ENCODE results near the gene ANXA11. TPM values are rescaled to one million over a fixed set of nuclear protein-coding genes. Genes with fewer than 3 reads are reported as not detected.

Gene ANXA11
- total RNA-seq, 1 experiment from 2014 or later: 434 TPM

DNA sequence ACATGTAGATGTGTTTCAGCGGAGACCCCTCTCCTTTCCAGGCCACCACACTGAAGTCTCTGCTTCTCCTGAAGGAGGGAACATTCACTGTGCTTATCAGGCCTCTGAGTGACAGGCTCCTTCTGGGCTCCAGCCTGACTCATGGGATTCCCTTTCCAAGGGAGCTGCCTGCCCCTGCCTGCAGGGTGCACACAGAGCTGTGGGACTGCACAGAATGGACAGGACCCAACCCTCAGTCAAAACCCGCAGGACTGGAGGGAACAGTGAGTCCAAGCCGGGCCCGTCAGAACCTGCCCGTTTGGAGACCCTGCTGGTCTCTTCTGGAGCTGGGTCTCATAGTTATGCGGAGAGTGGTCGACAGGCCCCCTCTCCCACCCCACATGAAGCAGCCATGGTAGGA is 40.2 kb downstream of the ANXA11 start:
- Histone ChIP-seq H3K27ac (ENCODE audit: low read length) (peak overlapping the region; percentile 78), H4K20me1 (ENCODE audit: low read length) (peaks cover 15% of the 10 kb centered on the region), H3K9ac (ENCODE audit: low read length) (peak overlapping the region; percentile 61; the same call in 1 of the 2 replicates), H3K4me2 (ENCODE audit: low read length) (peak overlapping the region; percentile 58), H3K4me3 (ENCODE audit: low read length) (no peak overlapping the region), H3K27me3 (ENCODE audit: low read length) (no peaks in the 10 kb centered on the region), H3K36me3 (ENCODE audit: low read depth, low read length) (peaks cover 72% of the 10 kb centered on the region), H3K4me1 (ENCODE audit: insufficient read depth, low read length) (peaks cover 46% of the 10 kb centered on the region), H3F3A (ENCODE audit: low read length, unreplicated experiment) (peaks cover 8% of the 10 kb centered on the region), H3K9me2 (replicated peaks; ENCODE audit: low read length) (no peaks in the 10 kb centered on the region), H3K79me2 (ENCODE audit: low read length) (peaks cover 42% of the 10 kb centered on the region), H2AFZ (ENCODE audit: low read length) (no peak overlapping the region), H3K9me3 (ENCODE audit: low read length) (no peaks in the 10 kb centered on the region)
- intact Hi-C loops (cut with micrococcal nuclease): no loop called here
- ChIA-PET CTCF (interaction anchor here (0.5 to 2.0 kb wide), 8 partner anchors 21 to 774 kb away, joined by 3 to 12 read pairs (median 4); no protein-coding TSS in a partner anchor), POLR2A (ENCODE audit: unreplicated experiment) (interaction anchor here (0.5 to 1.6 kb wide), 4 partner anchors 32 to 43 kb away, joined by 3 to 9 read pairs (median 6); no protein-coding TSS in a partner anchor)
- peak; percentile 93 for DNase-seq
- peak; percentile 44 for ATAC-seq
- TF ChIP-seq, protein P1, sequence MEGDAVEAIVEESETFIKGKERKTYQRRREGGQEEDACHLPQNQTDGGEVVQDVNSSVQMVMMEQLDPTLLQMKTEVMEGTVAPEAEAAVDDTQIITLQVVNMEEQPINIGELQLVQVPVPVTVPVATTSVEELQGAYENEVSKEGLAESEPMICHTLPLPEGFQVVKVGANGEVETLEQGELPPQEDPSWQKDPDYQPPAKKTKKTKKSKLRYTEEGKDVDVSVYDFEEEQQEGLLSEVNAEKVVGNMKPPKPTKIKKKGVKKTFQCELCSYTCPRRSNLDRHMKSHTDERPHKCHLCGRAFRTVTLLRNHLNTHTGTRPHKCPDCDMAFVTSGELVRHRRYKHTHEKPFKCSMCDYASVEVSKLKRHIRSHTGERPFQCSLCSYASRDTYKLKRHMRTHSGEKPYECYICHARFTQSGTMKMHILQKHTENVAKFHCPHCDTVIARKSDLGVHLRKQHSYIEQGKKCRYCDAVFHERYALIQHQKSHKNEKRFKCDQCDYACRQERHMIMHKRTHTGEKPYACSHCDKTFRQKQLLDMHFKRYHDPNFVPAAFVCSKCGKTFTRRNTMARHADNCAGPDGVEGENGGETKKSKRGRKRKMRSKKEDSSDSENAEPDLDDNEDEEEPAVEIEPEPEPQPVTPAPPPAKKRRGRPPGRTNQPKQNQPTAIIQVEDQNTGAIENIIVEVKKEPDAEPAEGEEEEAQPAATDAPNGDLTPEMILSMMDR (conservative IDR thresholded peaks at IDR 0.05; ENCODE audit: low read depth, low read length): peak; percentile 65
- no peak for TF ChIP-seq EZH2phosphoT487 (IDR thresholded peaks at IDR 0.05; ENCODE audit: borderline replicate concordance, low read length)
- no TSS peak for BruUV-seq (replicated peaks)

DNA sequence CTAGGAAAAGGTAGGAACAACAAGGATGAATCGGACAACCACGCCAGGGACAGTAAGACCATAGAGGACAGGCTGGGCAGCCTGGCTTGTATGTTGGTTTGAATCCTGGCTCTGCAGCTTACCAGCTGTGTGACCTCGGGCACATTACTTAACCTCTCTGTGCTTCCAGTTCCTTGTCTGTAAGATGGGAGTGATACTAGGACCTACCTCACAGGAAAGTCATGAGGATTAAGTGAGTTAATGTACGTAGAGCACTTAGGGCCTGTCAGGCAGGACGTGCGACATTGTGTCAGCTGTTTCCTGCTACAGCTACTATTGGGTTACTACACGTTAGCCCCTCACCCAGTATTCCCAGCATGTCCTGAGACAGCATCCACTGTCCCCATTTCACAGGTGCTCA is 40.7 kb downstream of the ANXA11 start:
- Histone ChIP-seq H2AFZ (ENCODE audit: low read length) (no peak overlapping the region), H4K20me1 (ENCODE audit: low read length) (peaks cover 10% of the 10 kb centered on the region), H3K36me3 (ENCODE audit: low read depth, low read length) (peaks cover 74% of the 10 kb centered on the region), H3K79me2 (ENCODE audit: low read length) (peaks cover 36% of the 10 kb centered on the region), H3K4me2 (ENCODE audit: low read length) (peak overlapping the region; percentile 58), H3K4me3 (ENCODE audit: low read length) (peak overlapping the region; percentile 23), H3K9me2 (replicated peaks; ENCODE audit: low read length) (no peaks in the 10 kb centered on the region), H3K9me3 (ENCODE audit: low read length) (no peaks in the 10 kb centered on the region), H3F3A (ENCODE audit: low read length, unreplicated experiment) (peaks cover 8% of the 10 kb centered on the region), H3K27ac (ENCODE audit: low read length) (peak overlapping the region; percentile 78), H3K4me1 (ENCODE audit: insufficient read depth, low read length) (peaks cover 47% of the 10 kb centered on the region), H3K9ac (ENCODE audit: low read length) (peak overlapping the region; percentile 61), H3K27me3 (ENCODE audit: low read length) (no peaks in the 10 kb centered on the region)
- DNase-seq (no peak), ATAC-seq (no peak)
- intact Hi-C loops (cut with micrococcal nuclease): loop anchor here (1.0 kb wide), 2 partner anchors 18 to 32 kb away; no protein-coding TSS in a partner anchor
- no peak for TF ChIP-seq EZH2phosphoT487 (IDR thresholded peaks at IDR 0.05; ENCODE audit: borderline replicate concordance, low read length)
- no peak for TF ChIP-seq EZH2 (IDR thresholded peaks at IDR 0.05; ENCODE audit: low read length, unreplicated experiment)
- BruUV-seq (replicated peaks): TSS peak; percentile 97
- ChIA-PET POLR2A (ENCODE audit: unreplicated experiment) (interaction anchor here (0.6 to 1.6 kb wide), 3 partner anchors 39 to 43 kb away, joined by 3 to 9 read pairs (median 7); no protein-coding TSS in a partner anchor), CTCF (interaction anchor here (0.7 to 2.0 kb wide), 4 partner anchors 20 to 773 kb away, joined by 3 to 12 read pairs (median 4); no protein-coding TSS in a partner anchor)

DNA sequence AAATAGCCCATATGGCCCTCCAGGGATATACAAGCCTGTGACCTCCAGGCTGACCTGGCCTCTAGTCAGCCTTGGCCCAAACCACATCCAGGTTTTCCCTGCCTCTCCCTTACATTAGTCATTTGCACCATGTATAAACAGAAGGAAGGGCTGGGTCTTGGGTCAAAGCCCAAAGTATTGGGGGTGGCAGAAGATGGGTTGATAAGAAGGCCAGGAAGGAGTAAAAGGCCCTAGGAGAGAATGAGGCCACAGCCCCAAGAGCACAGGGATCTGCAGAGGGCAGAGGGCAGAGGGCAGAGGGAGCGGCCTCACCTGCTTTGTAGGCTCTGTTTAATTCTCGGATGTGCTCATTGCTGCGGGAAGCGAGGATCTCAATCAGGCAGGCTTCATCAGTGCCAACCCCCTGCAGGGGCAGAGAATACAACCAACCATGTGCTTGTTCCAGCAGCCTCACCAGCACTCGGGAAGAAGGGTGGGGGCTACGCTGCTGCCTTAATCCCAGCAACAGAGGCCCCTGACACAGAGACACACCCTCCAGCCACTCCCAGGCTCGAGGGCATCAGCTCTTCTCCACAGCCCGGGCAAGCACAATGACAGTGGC is 41.5 kb downstream of the ANXA11 start:
- ChIA-PET CTCF (interaction anchor here (2.0 kb wide), 1 partner anchor 19 kb away, joined by 12 read pairs; no protein-coding TSS in a partner anchor), POLR2A (ENCODE audit: unreplicated experiment) (no interaction called here)
- no peak overlapping the region for H2AFZ ChIP-seq (ENCODE audit: low read length)
- no peaks in the 10 kb centered on the region for H3K9me3 ChIP-seq (ENCODE audit: low read length)
- peak overlapping the region; percentile 78 for H3K27ac ChIP-seq (ENCODE audit: low read length)
- H3K36me3 ChIP-seq (ENCODE audit: low read depth, low read length): peaks cover 74% of the 10 kb centered on the region
- BruUV-seq (replicated peaks): TSS peak; percentile 19
- TF ChIP-seq, protein P1 (conservative IDR thresholded peaks at IDR 0.05; ENCODE audit: low read depth, low read length): no peak
- TF ChIP-seq EZH2phosphoT487 (IDR thresholded peaks at IDR 0.05; ENCODE audit: borderline replicate concordance, low read length) (no peak), EZH2 (IDR thresholded peaks at IDR 0.05; ENCODE audit: low read length, unreplicated experiment) (no peak)
- ATAC-seq (peak; percentile 71), DNase-seq (peak; percentile 100)
- peak overlapping the region; percentile 61 for H3K9ac ChIP-seq (ENCODE audit: low read length)
- H3K4me3 ChIP-seq (ENCODE audit: low read length): peak overlapping the region; percentile 23
- peaks cover 5% of the 10 kb centered on the region for H4K20me1 ChIP-seq (ENCODE audit: low read length)
- intact Hi-C loops (cut with micrococcal nuclease): loop anchor here (1.0 kb wide), 5 partner anchors 18 to 720 kb away; no protein-coding TSS in a partner anchor
- H3K4me2 ChIP-seq (ENCODE audit: low read length): peak overlapping the region; percentile 58
- no peaks in the 10 kb centered on the region for H3K9me2 ChIP-seq (replicated peaks; ENCODE audit: low read length)
- peaks cover 55% of the 10 kb centered on the region for H3K4me1 ChIP-seq (ENCODE audit: insufficient read depth, low read length)
- no peaks in the 10 kb centered on the region for H3K27me3 ChIP-seq (ENCODE audit: low read length)
- H3F3A ChIP-seq (ENCODE audit: low read length, unreplicated experiment): peaks cover 12% of the 10 kb centered on the region
- H3K79me2 ChIP-seq (ENCODE audit: low read length): peaks cover 28% of the 10 kb centered on the region

All from PC-3 (cell line).